Neural progenitor cell (in vitro differentiated cells): ENCODE data around the gene SSC5D. TPM values are rescaled to one million over a fixed set of nuclear protein-coding genes. Genes with fewer than 3 reads are reported as not detected.
A peak's percentile ranks its signal among the peaks of the same experiment; 100 is the strongest.

Experiments
- DNase-seq: peaks from one replicate; pipeline ENCODE4 v3.0.0-alpha.2; 2016; ENCODE audit warnings: low spot score
- H2AFZ ChIP-seq: fragments of 200-600 bp; sonication (generic); replicated peaks from 2 replicates; pipeline ENCODE4 v1.6.1; 2016; ENCODE audit warnings: antibody characterized with exemption
- H3F3A ChIP-seq: fragments of 200-600 bp; sonication (generic); 2 replicates; pipeline ENCODE4 v1.6.1; 2016; ENCODE audit warnings: antibody characterized with exemption, low read depth
- H3K27ac ChIP-seq: fragments of 200-600 bp; sonication (generic); 2 replicates; pipeline ENCODE4 v1.5.1; 2016; ENCODE audit warnings: mild to moderate bottlenecking
- H3K27me3 ChIP-seq: fragments of 200-600 bp; sonication (generic); 2 replicates; pipeline ENCODE4 v1.6.1; 2016; ENCODE audit warnings: mild to moderate bottlenecking, moderate library complexity
- H3K36me3 ChIP-seq: fragments of 200-600 bp; sonication (generic); 2 replicates; pipeline ENCODE4 v1.5.1; 2016
- H3K4me1 ChIP-seq: fragments of 200-600 bp; sonication (generic); 2 replicates; pipeline ENCODE4 v1.6.1; 2016; ENCODE audit warnings: mixed run types
- H3K4me2 ChIP-seq: fragments of 200-600 bp; sonication (generic); 2 replicates; pipeline ENCODE4 v1.6.1; 2016
- H3K4me3 ChIP-seq: fragments of 200-600 bp; sonication (generic); 2 replicates; pipeline ENCODE4 v1.5.1; 2016
- H3K79me2 ChIP-seq: fragments of 200-600 bp; sonication (generic); 2 replicates; pipeline ENCODE4 v1.6.1; 2016; ENCODE audit warnings: low read depth
- H3K9ac ChIP-seq: fragments of 200-600 bp; sonication (generic); 2 replicates; pipeline ENCODE4 v1.6.1; 2016
- H3K9me3 ChIP-seq: fragments of 200-600 bp; sonication (generic); 2 replicates; pipeline ENCODE4 v1.5.1; 2016; ENCODE audit warnings: low read depth
- H4K20me1 ChIP-seq: fragments of 200-600 bp; sonication (generic); 2 replicates; pipeline ENCODE4 v1.6.1; 2016; ENCODE audit warnings: low read depth
- H3K27ac Mint-ChIP-seq: 3 replicates; pipeline ENCODE4 v1.8.0; 2021; ENCODE audit warnings: mixed read lengths
- H3K27me3 Mint-ChIP-seq: 2 replicates; pipeline ENCODE4 v1.8.0; 2022; ENCODE audit warnings: low read depth, mild to moderate bottlenecking, inconsistent platforms, moderate library complexity, mixed read lengths; ENCODE audit not compliant: insufficient read depth
- H3K36me3 Mint-ChIP-seq: 3 replicates; pipeline ENCODE4 v1.8.0; 2021; ENCODE audit warnings: mixed read lengths
- H3K4me1 Mint-ChIP-seq: 3 replicates; pipeline ENCODE4 v1.8.0; 2021; ENCODE audit warnings: mixed read lengths
- H3K4me3 Mint-ChIP-seq: 3 replicates; pipeline ENCODE4 v1.8.0; 2021; ENCODE audit warnings: mild to moderate bottlenecking, moderate library complexity, mixed read lengths
- H3K9me3 Mint-ChIP-seq: 3 replicates; pipeline ENCODE4 v1.8.0; 2020; ENCODE audit warnings: mixed read lengths
- CTCF ChIP-seq: fragments of 200-600 bp; sonication (generic); IDR thresholded peaks from 2 replicates; pipeline ENCODE4 v1.5.1; 2017; ENCODE audit warnings: antibody characterized with exemption, mild to moderate bottlenecking
- EZH2 ChIP-seq: fragments of 200-600 bp; sonication (generic); IDR thresholded peaks from 2 replicates; pipeline ENCODE4 v1.6.1; 2017; ENCODE audit warnings: antibody characterized with exemption, mild to moderate bottlenecking, moderate library complexity
- EZH2phosphoT487 ChIP-seq: fragments of 200-600 bp; sonication (generic); IDR thresholded peaks from 2 replicates; pipeline ENCODE4 v1.6.1; 2017; ENCODE audit warnings: antibody characterized with exemption
- total RNA-seq: library from RNA; depleted of rRNA; stranded (reverse); fragments of >200 nt; gene quantifications from 2 replicates; pipeline ENCODE4 v1.2.3, GENCODE V29; 2015; ENCODE audit warnings: low replicate concordance

Gene SSC5D
- total RNA-seq, 1 donor from 2014 or later = not detected

DNA sequence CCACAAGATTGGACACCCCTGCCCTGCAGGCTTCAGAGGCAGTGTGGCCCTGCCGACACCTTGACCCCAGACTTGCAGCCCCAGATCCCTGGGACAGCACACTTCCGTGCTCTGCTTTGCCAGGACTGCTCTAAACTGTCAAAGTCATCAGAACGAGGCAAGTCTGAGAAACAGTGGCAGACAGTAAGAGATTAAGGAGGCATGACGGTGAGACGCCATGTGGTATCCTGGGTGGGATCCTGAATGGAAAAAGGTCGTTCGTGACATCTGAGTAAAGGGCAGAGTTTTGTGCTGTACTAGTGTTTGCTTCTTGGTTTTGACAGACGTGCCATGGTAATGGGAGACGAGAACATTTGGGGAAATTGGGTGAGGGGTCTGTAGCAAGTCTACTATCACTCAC, 78.6 kb downstream of the SSC5D start:
- Histone ChIP-seq H3K27ac (no peak overlapping the region), H2AFZ (no peak overlapping the region), H3F3A (no peaks in the 10 kb centered on the region), H3K36me3 (no peaks in the 10 kb centered on the region), H3K4me2 (no peak overlapping the region), H3K79me2 (no peaks in the 10 kb centered on the region), H3K9me3 (no peaks in the 10 kb centered on the region), H3K4me3 (no peak overlapping the region), H3K4me1 (no peaks in the 10 kb centered on the region), H4K20me1 (no peaks in the 10 kb centered on the region), H3K9ac (no peak overlapping the region), H3K27me3 (no peaks in the 10 kb centered on the region)
- no peak for DNase-seq
- peaks cover 17% of the 10 kb centered on the region for H3K4me1 Mint-ChIP-seq
- H3K4me3 Mint-ChIP-seq = no peak overlapping the region
- H3K36me3 Mint-ChIP-seq = no peaks in the 10 kb centered on the region
- peaks cover 2% of the 10 kb centered on the region for H3K27me3 Mint-ChIP-seq
- H3K9me3 Mint-ChIP-seq = no peaks in the 10 kb centered on the region
- peak overlapping the region; percentile 64 for H3K27ac Mint-ChIP-seq
- TF ChIP-seq CTCF = no peak
- TF ChIP-seq EZH2phosphoT487 = no peak
- TF ChIP-seq EZH2 = no peak

GRCh38 chr19:55567708-55568328, 79.6 kb downstream of the SSC5D start:
- no peaks in the 10 kb centered on the region for H3K9me3 Mint-ChIP-seq
- Histone ChIP-seq H3F3A (no peaks in the 10 kb centered on the region), H3K27me3 (no peaks in the 10 kb centered on the region), H3K4me2 (no peak overlapping the region), H3K4me1 (no peaks in the 10 kb centered on the region), H3K36me3 (no peaks in the 10 kb centered on the region), H3K9ac (no peak overlapping the region), H2AFZ (no peak overlapping the region), H3K79me2 (no peaks in the 10 kb centered on the region), H3K9me3 (no peaks in the 10 kb centered on the region), H4K20me1 (no peaks in the 10 kb centered on the region), H3K27ac (no peak overlapping the region), H3K4me3 (no peak overlapping the region)
- H3K36me3 Mint-ChIP-seq = no peaks in the 10 kb centered on the region
- H3K27me3 Mint-ChIP-seq = peaks cover 2% of the 10 kb centered on the region
- H3K27ac Mint-ChIP-seq = no peak overlapping the region
- H3K4me3 Mint-ChIP-seq = no peak overlapping the region
- TF ChIP-seq CTCF = no peak
- no peak for TF ChIP-seq EZH2
- TF ChIP-seq EZH2phosphoT487 = no peak
- H3K4me1 Mint-ChIP-seq = peaks cover 17% of the 10 kb centered on the region
- DNase-seq = no peak

Other genes starting within 250 kb of the SSC5D start
- gene PPP6R1, start 229.4 kb upstream of the SSC5D start, total RNA-seq = 13.1 and 40.4 TPM in 2 replicates
- gene HSPBP1, start 208.3 kb upstream of the SSC5D start, total RNA-seq = 15.0 and 43.1 TPM in 2 replicates
- gene BRSK1, start 204.4 kb upstream of the SSC5D start, total RNA-seq = 24.1 and 43.1 TPM in 2 replicates
- gene TMEM150B, start 163.1 kb upstream of the SSC5D start, total RNA-seq = 0.62 TPM in 1 of 2 replicates, not detected in the other
- gene KMT5C, start 148.6 kb upstream of the SSC5D start, total RNA-seq = 21.1 and 73.7 TPM in 2 replicates
- gene COX6B2, start 133.7 kb upstream of the SSC5D start, total RNA-seq = 0.77 TPM in 1 of 2 replicates, not detected in the other
- 0.09 TPM in 1 of 2 replicates, not detected in the other for gene GARIN5B, start 125.2 kb upstream of the SSC5D start, total RNA-seq
- 0.06 and 0.62 TPM in 2 replicates for gene IL11, start 118.0 kb upstream of the SSC5D start, total RNA-seq
- not detected in 2 replicates for gene TMEM190, start 111.6 kb upstream of the SSC5D start, total RNA-seq
- 0.15 TPM in 1 of 2 replicates, not detected in the other for gene TMEM238, start 104.1 kb upstream of the SSC5D start, total RNA-seq
- 1,017 and 1,124 TPM in 2 replicates for gene RPL28, start 102.5 kb upstream of the SSC5D start, total RNA-seq
- gene UBE2S, start 80.6 kb upstream of the SSC5D start, total RNA-seq = 118 and 159 TPM in 2 replicates
- gene SHISA7, start 45.1 kb upstream of the SSC5D start, total RNA-seq = 0.09 and 0.21 TPM in 2 replicates
- 14.8 and 34.4 TPM in 2 replicates for gene ISOC2, start 26.8 kb upstream of the SSC5D start, total RNA-seq
- not detected in 2 replicates for gene C19orf85, start 23.7 kb upstream of the SSC5D start, total RNA-seq
- 5.0 TPM in 1 of 2 replicates, not detected in the other for gene ZNF628, start 11.8 kb upstream of the SSC5D start, total RNA-seq
- 16.2 and 49.2 TPM in 2 replicates for gene NAT14, start 3.2 kb upstream of the SSC5D start, total RNA-seq
- 6.2 TPM in 1 of 2 replicates, not detected in the other for gene SBK2, start 48.7 kb downstream of the SSC5D start, total RNA-seq
- gene SBK3, start 57.1 kb downstream of the SSC5D start, total RNA-seq = 3.3 and 15.1 TPM in 2 replicates
- 2.1 and 15.2 TPM in 2 replicates for gene ZNF579, start 92.4 kb downstream of the SSC5D start, total RNA-seq
- gene FIZ1, start 111.1 kb downstream of the SSC5D start, total RNA-seq = 4.8 and 10.8 TPM in 2 replicates
- gene ZNF524, start 111.9 kb downstream of the SSC5D start, total RNA-seq = 3.2 and 5.4 TPM in 2 replicates
- 0.49 and 4.5 TPM in 2 replicates for gene ZNF865, start 117.2 kb downstream of the SSC5D start, total RNA-seq
- 3.9 and 12.5 TPM in 2 replicates for gene ZNF784, start 136.1 kb downstream of the SSC5D start, total RNA-seq
- gene ZNF580, start 152.6 kb downstream of the SSC5D start, total RNA-seq = 2.8 and 13.4 TPM in 2 replicates
- gene ZNF581, start 155.2 kb downstream of the SSC5D start, total RNA-seq = 12.2 and 32.4 TPM in 2 replicates
- 7.6 and 24.9 TPM in 2 replicates for gene CCDC106, start 159.8 kb downstream of the SSC5D start, total RNA-seq
- gene U2AF2, start 166.6 kb downstream of the SSC5D start, total RNA-seq = 124 and 238 TPM in 2 replicates
- gene EPN1, start 186.8 kb downstream of the SSC5D start, total RNA-seq = 16.1 and 75.0 TPM in 2 replicates
- gene NLRP9, start 250.0 kb downstream of the SSC5D start, total RNA-seq = not detected in 2 replicates